Testis (tissue), 3 donors: ENCODE measurements around the gene SDK1. TPM values are rescaled to one million over a fixed set of nuclear protein-coding genes. Genes with fewer than 3 reads are reported as not detected.

ENCODE experiments used
- DNase-seq: peaks from one replicate; pipeline ENCODE4 v3.0.0-alpha.2; 2019
- H3K27ac ChIP-seq, 2 donors: fragments of 200-600 bp; sonication (generic); one replicate each; pipeline ENCODE4 v1.5.1; 2019
- H3K27me3 ChIP-seq: fragments of 200-600 bp; sonication (generic); one replicate; pipeline ENCODE4 v1.5.1; 2019
- H3K36me3 ChIP-seq: fragments of 200-600 bp; sonication (generic); one replicate; pipeline ENCODE4 v1.5.1; 2017; ENCODE audit warnings: low read depth; ENCODE audit errors: missing control alignments
- H3K4me1 ChIP-seq: fragments of 200-600 bp; sonication (generic); one replicate; pipeline ENCODE4 v1.5.1; 2019
- H3K4me3 ChIP-seq, 2 donors: fragments of 200-600 bp; sonication (generic); one replicate each; pipeline ENCODE4 v1.5.1; 2017 to 2019
- H3K9me3 ChIP-seq: fragments of 200-600 bp; sonication (generic); one replicate; pipeline ENCODE4 v1.5.1; 2017
- CTCF ChIP-seq, 3 experiments: fragments of 450-650 bp in 2 of 3; fragments of 200-600 bp in 1 of 3; sonication (generic) in 1 of 3; IDR thresholded peaks; one replicate each; pipeline ENCODE4 v1.5.1; 2016 to 2019; ENCODE audit warnings: antibody characterized with exemption in 3 of 3, mild to moderate bottlenecking in 2 of 3, moderate library complexity in 1 of 3
- POLR2A ChIP-seq: fragments of 450-650 bp; IDR thresholded peaks from one replicate; pipeline ENCODE4 v1.6.1; 2017; ENCODE audit warnings: antibody characterized with exemption, mild to moderate bottlenecking, moderate library complexity
- WGBS, 2 donors: methylation state at CpG; one replicate each; pipeline ENCODE4 v1.1.5; 2018; 5-methylcytosine and 5-hydroxymethylcytosine counted together
- intact Hi-C: fragments of 100-400 bp; cut with DNase I; formaldehyde crosslinking; loops from one replicate; pipeline ENCODE4 v1.15.1; 2023; ENCODE audit warnings: low total_unique reads
- polyA plus RNA-seq: library from polyadenylated mRNA; stranded (reverse); fragments of 350-450 nt; fragmentation: Illumina TruSeq; extraction: RNeasy Lipid Tissue Mini Kit (QIAGEN cat#74804); gene quantifications from one replicate; pipeline ENCODE4 v1.2.3, GENCODE V29; 2014; ENCODE audit warnings: low read depth, low replicate concordance; ENCODE audit not compliant: insufficient read depth
- total RNA-seq, 2 donors: library from RNA; depleted of rRNA; stranded (reverse); fragments of >200 nt; gene quantifications; one replicate each; pipeline ENCODE4 v1.2.3, GENCODE V29; 2016

SDK1 gene
- total and polyA plus RNA-seq, 3 donors from 2014 or later = 20.0 to 36.2 (median 24.9) TPM

- 39 to 40% methylated on average over 5 of the region's 5 CpGs for WGBS, 2 donors
Observed at GRCh38 chr7:4065190-4065589, 764.1 kb downstream of the SDK1 start.

GRCh38 chr7:4066206-4066605 lies 765.2 kb downstream of the SDK1 start:
- no peak overlapping the region for H3K27ac ChIP-seq
- H3K36me3 ChIP-seq = no peaks in the 10 kb centered on the region
- H3K4me3 ChIP-seq = no peak overlapping the region
- no peak for DNase-seq
- no peaks in the 10 kb centered on the region for H3K4me1 ChIP-seq
- no peaks in the 10 kb centered on the region for H3K27me3 ChIP-seq
- TF ChIP-seq POLR2A (no peak), CTCF (IDR thresholded peaks at IDR 0.05) (no peak)
- 86 to 90% methylated on average over 10 of the region's 10 CpGs for WGBS, 2 donors
- intact Hi-C loops = no loop called here
- H3K9me3 ChIP-seq = no peaks in the 10 kb centered on the region

More at GRCh38 chr7:4065190-4065589, 764.1 kb downstream of the SDK1 start:
- DNase-seq = no peak
- intact Hi-C loops = no loop called here
- H3K27ac ChIP-seq = no peak overlapping the region
- no peaks in the 10 kb centered on the region for H3K9me3 ChIP-seq
- H3K4me1 ChIP-seq = no peaks in the 10 kb centered on the region
- no peak for TF ChIP-seq POLR2A
- TF ChIP-seq CTCF (IDR thresholded peaks at IDR 0.05) = no peak
- no peaks in the 10 kb centered on the region for H3K27me3 ChIP-seq
- no peak overlapping the region for H3K4me3 ChIP-seq
- H3K36me3 ChIP-seq = no peaks in the 10 kb centered on the region

- 89 to 92% methylated on average over 16 to 21 of the region's 21 CpGs for WGBS, 2 donors
- H3K27me3 ChIP-seq = no peaks in the 10 kb centered on the region
- no peak overlapping the region for H3K27ac ChIP-seq
- no peak for DNase-seq
- intact Hi-C loops = no loop called here
- H3K9me3 ChIP-seq = no peaks in the 10 kb centered on the region
- H3K36me3 ChIP-seq = no peaks in the 10 kb centered on the region
- H3K4me1 ChIP-seq = no peaks in the 10 kb centered on the region
- no peak overlapping the region for H3K4me3 ChIP-seq
- no peak for TF ChIP-seq CTCF (IDR thresholded peaks at IDR 0.05)
- TF ChIP-seq POLR2A = no peak
Observed at GRCh38 chr7:4066626-4067475, 765.8 kb downstream of the SDK1 start.

GRCh38 chr7:4067476-4067760 lies 766.4 kb downstream of the SDK1 start:
- Histone ChIP-seq H3K27me3 (no peaks in the 10 kb centered on the region), H3K27ac (no peak overlapping the region), H3K4me1 (no peaks in the 10 kb centered on the region), H3K4me3 (no peak overlapping the region), H3K9me3 (no peaks in the 10 kb centered on the region), H3K36me3 (no peaks in the 10 kb centered on the region)
- no peak for DNase-seq
- no peak for TF ChIP-seq CTCF (IDR thresholded peaks at IDR 0.05)
- no peak for TF ChIP-seq POLR2A
- intact Hi-C loops = no loop called here

- no peaks in the 10 kb centered on the region for H3K27me3 ChIP-seq
- no peaks in the 10 kb centered on the region for H3K9me3 ChIP-seq
- H3K36me3 ChIP-seq = no peaks in the 10 kb centered on the region
- H3K27ac ChIP-seq = no peak overlapping the region
- 63 to 73% methylated on average over 3 to 4 of the region's 4 CpGs for WGBS, 2 donors
- no peak overlapping the region for H3K4me3 ChIP-seq
- no peaks in the 10 kb centered on the region for H3K4me1 ChIP-seq
- intact Hi-C loops = no loop called here
- TF ChIP-seq POLR2A = no peak
- no peak for TF ChIP-seq CTCF (IDR thresholded peaks at IDR 0.05)
- no peak for DNase-seq
Observed at GRCh38 chr7:4067874-4068273, 766.8 kb downstream of the SDK1 start.
